Peyer's patch (tissue), 4 donors: ENCODE data around the gene ENDOD1.

Experiments
- CTCF ChIP-seq, 6 experiments: fragments of 450-650 bp in 4 of 6; fragments of 200-600 bp in 2 of 6; sonication (generic) in 1 of 6; IDR thresholded peaks; one replicate each; pipeline ENCODE4 v1.5.1; 2017 to 2019; ENCODE audit warnings: antibody characterized with exemption in 6 of 6, mild to moderate bottlenecking in 3 of 6, moderate library complexity in 1 of 6
- POLR2A ChIP-seq, 2 donors: fragments of 450-650 bp; IDR thresholded peaks; one replicate each; pipeline ENCODE4 v1.5.1; 2017; ENCODE audit warnings: antibody characterized with exemption in 2 of 2, mild to moderate bottlenecking in 2 of 2, moderate library complexity in 2 of 2

GRCh38 chr11:95093548-95093947, 3.9 kb downstream of the ENDOD1 start:
- TF ChIP-seq CTCF (IDR thresholded peaks at IDR 0.05) (no peak), POLR2A (IDR thresholded peaks at IDR 0.05) (no peak)
